Measurements from ENCODE around the gene TCHP. TPM values are rescaled to one million over a fixed set of nuclear protein-coding genes. Genes with fewer than 3 reads are reported as not detected.

Gene TCHP
- total and polyA plus RNA-seq, 8 donors, result 8.4 to 20.9 (median 10.7) TPM

- no peak for FAIRE-seq
- WGBS, 2 donors, result 97% methylated on average over 8 of the region's 8 CpGs
These were observed 59.5 kb downstream of the TCHP start for GRCh38 chr12:109959411-109960093.

GRCh38 chr12:109961201-109961600 lies 61.1 kb downstream of the TCHP start:
- H3K27ac ChIP-seq, result no peak overlapping the region
- H3K4me3 ChIP-seq, result no peak overlapping the region
- H3K36me3 ChIP-seq, result peaks cover 0 to 31% (median 18%) of the 10 kb centered on the region in 3 donors
- no peak for FAIRE-seq
- intact Hi-C loops (cut with DNase I), result no loop called here
- DNase-seq, result no peak
- no peaks in the 10 kb centered on the region for H3K27me3 ChIP-seq
- TF ChIP-seq CTCF (IDR thresholded peaks at IDR 0.05), result no peak
- H3K9me3 ChIP-seq, result no peaks in the 10 kb centered on the region
- H3K4me1 ChIP-seq, result peaks cover 0 to 4% (median 3%) of the 10 kb centered on the region in 3 donors
- peak in 2 of 4 donors; percentile 59 to 60 for ATAC-seq
- WGBS, 2 donors, result 69 to 78% methylated on average over 14 of the region's 14 CpGs

More at GRCh38 chr12:109959411-109960093, 59.5 kb downstream of the TCHP start:
- H3K4me3 ChIP-seq, result no peak overlapping the region
- peaks cover 0 to 4% (median 3%) of the 10 kb centered on the region in 3 donors for H3K4me1 ChIP-seq
- TF ChIP-seq CTCF (IDR thresholded peaks at IDR 0.05), result no peak
- no peak overlapping the region for H3K27ac ChIP-seq
- no peak for ATAC-seq
- DNase-seq, result peak in 1 of 6 donors; percentile 2
- H3K9me3 ChIP-seq, result no peaks in the 10 kb centered on the region
- peaks cover 0 to 37% (median 10%) of the 10 kb centered on the region in 3 donors for H3K36me3 ChIP-seq
- H3K27me3 ChIP-seq, result no peaks in the 10 kb centered on the region
- intact Hi-C loops (cut with DNase I), result no loop called here

- WGBS, 2 donors, result 56 to 61% methylated on average over 6 of the region's 6 CpGs
- Histone ChIP-seq H3K27ac (no peak overlapping the region), H3K4me3 (no peak overlapping the region), H3K9me3 (no peaks in the 10 kb centered on the region), H3K27me3 (no peaks in the 10 kb centered on the region), H3K4me1 (peaks cover 0 to 4% (median 3%) of the 10 kb centered on the region in 3 donors), H3K36me3 (peaks cover 0 to 28% (median 19%) of the 10 kb centered on the region in 3 donors)
- intact Hi-C loops (cut with DNase I), result no loop called here
- DNase-seq, result no peak
- no peak for FAIRE-seq
- no peak for TF ChIP-seq CTCF (IDR thresholded peaks at IDR 0.05)
- ATAC-seq, result peak in 1 of 4 donors; percentile 6
These were observed 61.5 kb downstream of the TCHP start for GRCh38 chr12:109961612-109962011.

- H3K36me3 ChIP-seq, result peaks cover 0 to 24% (median 22%) of the 10 kb centered on the region in 3 donors
- no peaks in the 10 kb centered on the region for H3K27me3 ChIP-seq
- WGBS, 2 donors, result 64 to 68% methylated on average over 3 of the region's 3 CpGs
- peaks cover 0 to 4% (median 3%) of the 10 kb centered on the region in 3 donors for H3K4me1 ChIP-seq
- DNase-seq, result no peak
- no peak overlapping the region for H3K4me3 ChIP-seq
- H3K9me3 ChIP-seq, result no peaks in the 10 kb centered on the region
- intact Hi-C loops (cut with DNase I), result no loop called here
- no peak overlapping the region for H3K27ac ChIP-seq
- TF ChIP-seq CTCF (IDR thresholded peaks at IDR 0.05), result no peak
- no peak for FAIRE-seq
- ATAC-seq, result peak in 1 of 4 donors; percentile 14
These were observed 62.3 kb downstream of the TCHP start for GRCh38 chr12:109962398-109962797.

DNA sequence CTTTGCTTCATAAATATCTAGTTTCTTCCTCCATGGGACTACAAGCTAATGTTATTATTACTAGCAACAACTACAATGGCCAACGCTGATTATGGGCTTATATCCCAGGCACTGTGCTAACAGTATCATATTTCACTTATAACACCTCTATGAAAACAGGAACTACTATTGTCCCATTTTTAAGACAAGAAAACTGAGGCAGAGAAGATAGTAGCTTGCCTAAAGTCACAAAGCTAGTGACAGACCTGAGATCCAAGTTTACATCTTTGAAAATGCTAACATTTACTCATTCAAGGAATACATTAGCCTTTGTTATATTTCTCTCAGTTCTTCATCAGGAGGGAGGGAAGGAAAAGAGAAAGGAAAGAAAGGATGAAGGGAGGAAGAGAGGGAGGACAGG lies 63.3 kb downstream of the TCHP start:
- Histone ChIP-seq H3K9me3 (no peaks in the 10 kb centered on the region), H3K27ac (no peak overlapping the region), H3K4me1 (peaks cover 0 to 4% (median 3%) of the 10 kb centered on the region in 3 donors), H3K27me3 (no peaks in the 10 kb centered on the region), H3K4me3 (no peak overlapping the region), H3K36me3 (peaks cover 0 to 21% (median 19%) of the 10 kb centered on the region in 3 donors)
- intact Hi-C loops (cut with DNase I), result no loop called here
- no peak for FAIRE-seq
- no peak for DNase-seq
- 79 to 81% methylated on average over 1 of the region's 1 CpG for WGBS, 2 donors
- ATAC-seq, result no peak
- TF ChIP-seq CTCF (IDR thresholded peaks at IDR 0.05), result no peak

All from pancreas (tissue), 10 donors.